IPS DF 4.7 (cell line): Measurements from ENCODE around the gene WNT7A.

Experiments
- DNase-seq: peaks from one replicate; pipeline ENCODE4 v3.0.0-alpha.2; 2013; ENCODE audit warnings: low spot score; ENCODE audit errors: extremely low read depth

WNT7A gene

DNA sequence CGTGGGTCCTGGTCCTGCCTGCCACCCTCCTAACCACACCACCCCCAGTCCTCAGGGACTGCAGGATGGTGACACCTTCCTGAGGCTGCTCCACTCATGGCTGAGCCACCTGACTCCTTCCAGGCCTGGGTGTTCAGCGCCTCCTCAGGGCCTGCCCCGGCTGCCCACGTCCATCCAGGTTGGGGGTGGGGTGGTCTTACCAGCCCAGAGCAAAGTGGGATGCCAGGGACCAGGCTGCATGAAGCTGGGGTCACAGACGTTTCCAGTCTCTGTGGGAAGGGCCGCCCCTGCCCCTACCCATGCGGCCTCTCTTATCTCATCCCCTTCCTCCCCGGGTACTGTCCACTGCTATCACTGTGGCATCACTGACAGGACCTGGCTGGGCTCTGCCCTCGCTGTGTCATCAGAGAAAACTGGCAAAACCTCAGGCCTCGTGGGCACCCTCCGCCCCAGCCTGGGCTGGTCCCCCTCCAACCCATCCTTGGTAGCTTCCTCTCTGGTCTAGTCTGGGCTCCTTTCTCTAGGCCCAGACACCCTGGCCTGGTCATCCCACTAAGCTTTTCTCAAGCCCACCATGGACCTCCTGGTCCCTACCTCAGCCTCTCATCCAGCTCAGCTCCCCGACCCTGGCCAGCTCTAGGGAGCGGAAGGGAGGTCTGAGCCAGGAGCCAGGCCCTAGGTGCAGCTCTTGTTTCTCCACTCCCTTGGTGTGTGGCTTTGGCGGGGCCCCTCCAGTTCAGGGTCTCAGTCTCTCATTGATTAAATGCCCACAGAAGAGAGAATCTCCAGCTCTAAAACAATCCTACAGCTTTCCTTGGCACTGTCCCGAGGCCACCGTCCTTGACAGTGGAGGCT is 32.9 kb downstream of the WNT7A start:
- no peak for DNase-seq

DNA sequence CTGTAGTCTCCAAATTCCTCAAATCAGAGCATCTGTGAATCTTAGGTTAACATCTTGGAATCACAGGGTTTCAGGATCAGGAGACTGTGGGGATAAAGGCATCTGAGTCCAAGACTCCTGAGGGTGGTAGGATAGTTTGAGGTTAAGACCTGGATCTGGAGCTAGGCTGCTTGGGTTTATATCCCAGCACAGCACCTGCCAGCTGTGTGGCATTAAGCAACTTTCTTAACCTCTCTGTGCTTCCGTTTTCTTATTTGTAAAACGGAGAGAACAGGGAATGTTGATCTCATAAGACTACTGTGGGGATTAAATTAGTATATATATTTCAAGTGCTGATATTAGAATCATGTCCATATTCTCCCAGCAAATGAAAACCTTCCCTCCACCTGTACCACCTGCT is 33.6 kb downstream of the WNT7A start:
- no peak for DNase-seq

DNA sequence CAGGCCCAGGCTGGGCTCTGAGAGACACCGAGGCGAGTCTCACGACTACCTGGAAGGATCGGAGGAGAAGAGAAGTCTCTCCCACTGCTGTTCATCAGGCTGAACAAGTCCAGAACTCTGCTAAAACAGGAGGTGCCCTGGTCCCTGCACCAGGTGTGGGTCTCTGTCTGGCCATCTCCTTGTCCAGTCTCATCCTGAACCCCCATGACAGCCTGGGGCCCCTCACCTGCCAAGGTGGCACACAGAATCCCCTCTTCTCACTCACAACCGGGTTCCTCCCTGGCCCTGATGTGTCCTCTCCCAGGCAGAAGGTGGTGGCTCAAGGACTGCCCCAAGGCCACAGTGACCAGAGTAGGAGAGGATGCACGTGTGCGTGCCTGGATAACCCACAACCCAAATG is 34.1 kb downstream of the WNT7A start:
- no peak for DNase-seq

DNA sequence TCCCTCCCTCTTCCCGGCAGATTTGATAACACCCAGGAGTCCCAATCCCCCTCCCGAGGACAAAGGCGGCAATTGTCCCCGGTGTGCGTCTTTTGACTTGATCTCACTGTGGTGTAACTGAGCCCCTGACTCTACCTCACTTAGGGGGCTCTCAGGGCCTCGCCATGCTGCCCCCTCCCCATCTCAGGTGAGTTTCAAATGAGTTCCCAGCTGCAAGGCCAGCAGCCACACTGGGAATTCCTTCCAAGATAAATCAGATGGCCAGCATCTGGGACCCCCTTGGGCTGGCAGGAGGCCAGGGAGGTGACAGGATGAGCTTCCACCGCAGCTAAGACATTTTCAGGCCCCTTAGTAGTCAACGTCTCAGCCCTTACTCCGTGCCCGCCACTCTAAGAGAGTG is 35.0 kb downstream of the WNT7A start:
- no peak for DNase-seq

DNA sequence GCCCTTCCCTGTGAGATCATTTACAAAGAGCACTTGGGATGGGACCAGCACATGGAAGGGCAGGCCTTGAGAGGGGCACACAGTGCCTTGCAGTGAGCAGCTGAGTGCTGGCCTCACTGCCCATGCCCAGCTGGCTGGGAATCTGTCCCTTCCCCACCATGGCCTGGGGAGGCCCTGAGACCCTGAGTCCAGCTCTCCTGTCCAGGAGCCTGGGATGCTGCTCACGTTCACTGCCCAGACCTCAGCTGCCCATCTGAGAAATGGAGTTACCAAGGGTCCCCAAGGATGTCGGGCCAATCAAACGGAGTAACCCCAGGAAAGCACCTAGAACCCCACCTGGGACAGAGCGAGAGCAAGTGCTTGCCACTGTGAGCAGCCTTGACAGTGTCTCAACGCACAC is 35.6 kb downstream of the WNT7A start:
- no peak for DNase-seq

DNA sequence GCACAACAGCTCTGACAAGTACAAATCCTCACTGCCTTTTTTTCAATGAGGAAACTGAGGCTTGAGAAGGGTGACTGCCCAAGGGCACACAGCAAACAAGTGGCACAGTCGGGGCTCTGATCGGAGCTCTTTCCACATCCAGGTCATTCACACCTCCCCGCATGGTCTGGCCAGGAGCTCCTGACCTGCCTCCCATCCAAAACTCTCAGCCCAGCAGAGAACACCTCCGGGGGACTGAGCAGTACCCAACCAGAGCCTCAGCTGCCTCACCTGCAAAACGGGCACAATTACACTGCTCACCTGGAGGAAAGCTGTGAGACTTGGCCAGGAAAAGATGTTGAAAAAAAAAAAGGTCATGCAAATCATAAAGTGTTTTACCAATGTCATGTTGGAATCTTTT is 36.5 kb downstream of the WNT7A start:
- no peak for DNase-seq

DNA sequence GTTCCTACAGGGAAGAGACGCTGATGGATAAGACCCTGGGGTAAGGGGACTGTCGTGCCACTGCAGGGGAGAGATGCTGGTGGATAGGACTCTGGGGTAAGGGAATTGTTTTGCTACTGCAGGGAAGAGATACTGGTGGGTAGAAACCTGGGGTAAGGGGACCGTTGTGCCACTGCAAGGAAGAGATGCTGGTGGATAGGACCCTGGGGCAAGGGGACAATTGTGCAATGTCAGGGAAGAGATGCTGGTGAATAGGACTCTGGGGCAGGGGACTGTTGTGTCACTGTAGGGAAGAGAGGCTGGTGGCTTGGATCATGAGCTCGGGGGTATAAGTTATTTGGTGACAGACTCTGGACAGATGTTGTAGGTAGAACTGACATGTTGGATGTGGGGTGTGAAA is 37.6 kb downstream of the WNT7A start:
- no peak for DNase-seq

DNA sequence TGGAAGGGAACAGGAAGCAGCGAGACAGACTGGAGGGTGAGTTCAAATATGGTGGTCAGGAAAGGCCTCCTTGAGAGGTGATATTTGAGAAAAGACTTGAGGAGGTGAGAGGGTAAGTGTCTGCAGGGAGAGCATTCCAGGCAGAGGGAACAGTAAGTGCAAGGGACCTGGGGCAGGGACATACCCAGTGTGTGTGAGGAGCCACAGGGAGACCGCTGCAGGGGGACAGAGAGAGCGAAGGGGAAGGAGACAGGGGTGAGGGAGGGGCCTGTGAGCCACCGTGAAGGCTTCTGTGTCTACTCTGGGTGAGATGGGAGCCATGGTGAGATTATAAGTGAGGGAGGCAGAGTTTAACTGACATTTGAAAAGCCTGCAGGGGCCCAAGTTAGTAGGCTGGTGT is 38.0 kb downstream of the WNT7A start:
- DNase-seq: no peak

DNA sequence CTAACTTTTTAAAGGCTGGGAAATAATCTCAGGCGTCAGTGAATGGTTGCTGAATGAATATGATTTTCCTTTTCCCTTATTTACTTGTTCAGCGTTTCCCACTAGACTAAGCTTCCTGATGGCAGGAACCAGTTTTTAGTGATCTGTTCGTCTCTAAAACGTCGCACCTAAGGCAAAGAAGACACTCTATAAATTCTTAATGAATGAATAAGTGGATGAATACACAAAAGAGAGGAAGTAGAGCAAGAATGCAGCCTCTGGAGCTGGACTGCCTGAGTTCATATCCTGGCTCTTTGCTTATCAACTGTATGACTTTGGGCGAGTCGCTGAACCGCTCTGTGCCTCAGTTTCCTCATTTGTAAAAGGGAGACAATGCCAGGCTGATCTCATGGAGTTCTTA is 38.7 kb downstream of the WNT7A start:
- no peak for DNase-seq

DNA sequence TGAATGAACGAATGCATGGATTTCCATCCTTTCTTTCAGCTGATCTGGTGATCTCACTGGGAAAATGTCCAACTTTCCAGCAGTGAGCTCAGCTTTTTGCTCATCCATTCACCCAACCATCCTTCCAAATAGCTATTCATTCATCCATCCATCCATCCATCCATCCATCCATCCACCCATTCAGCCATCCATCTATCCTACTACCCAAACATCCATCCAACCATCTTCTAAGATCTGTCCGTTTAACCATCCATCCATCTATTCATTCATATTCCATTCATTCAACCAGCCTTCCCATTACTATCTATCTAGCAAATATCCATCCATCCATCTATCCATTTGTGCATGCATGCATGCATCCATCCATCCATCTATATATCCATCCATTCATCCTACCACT is 39.4 kb downstream of the WNT7A start:
- no peak for DNase-seq

DNA sequence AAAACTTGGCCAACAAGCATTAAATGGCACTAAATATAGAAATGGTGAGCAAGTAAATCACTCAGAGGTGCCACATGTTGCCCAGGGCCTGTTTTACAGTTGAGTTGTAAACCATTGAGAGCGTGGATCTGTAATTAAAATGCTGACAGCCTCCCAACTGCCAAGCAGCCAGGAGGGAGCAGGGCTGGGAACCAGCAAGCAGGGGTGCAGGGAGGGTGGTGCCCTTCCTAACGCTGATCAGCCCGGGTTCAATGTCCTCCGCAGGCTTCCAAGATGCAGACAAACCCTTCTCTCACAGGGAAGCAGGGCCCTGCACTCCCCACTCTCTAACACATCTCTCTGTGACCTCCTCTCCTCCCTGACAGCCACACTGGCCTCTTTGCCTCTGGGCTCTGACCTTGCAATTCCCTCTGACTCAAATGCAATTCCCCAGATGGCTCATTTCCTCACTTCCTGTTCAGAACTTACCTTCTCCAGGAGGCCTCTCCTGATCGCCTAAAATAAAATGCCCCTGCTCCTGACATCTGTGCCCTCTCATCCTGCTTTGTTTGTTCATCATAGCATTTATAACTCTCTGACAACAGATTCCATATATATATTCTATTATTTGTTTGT is 40.0 kb downstream of the WNT7A start:
- DNase-seq: no peak

DNA sequence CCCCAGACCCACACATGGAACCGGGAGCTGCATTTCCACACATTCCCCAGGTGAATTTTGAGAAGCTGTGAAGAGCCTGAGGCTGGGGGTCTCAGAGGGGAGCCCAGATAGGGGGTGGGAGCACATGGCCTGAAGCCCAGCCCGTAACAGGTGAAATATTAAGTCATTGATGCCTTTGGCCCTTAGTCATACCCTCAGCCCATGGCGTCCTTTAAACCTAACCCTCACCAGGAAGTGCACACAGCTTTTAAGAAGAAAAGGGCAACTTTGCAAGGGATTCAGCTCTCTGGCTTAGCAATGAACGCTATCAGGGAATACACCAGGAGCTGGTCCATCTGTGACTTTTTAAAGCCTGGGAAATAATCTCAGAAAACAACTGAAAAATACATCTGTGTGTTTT is 40.6 kb downstream of the WNT7A start:
- no peak for DNase-seq

DNA sequence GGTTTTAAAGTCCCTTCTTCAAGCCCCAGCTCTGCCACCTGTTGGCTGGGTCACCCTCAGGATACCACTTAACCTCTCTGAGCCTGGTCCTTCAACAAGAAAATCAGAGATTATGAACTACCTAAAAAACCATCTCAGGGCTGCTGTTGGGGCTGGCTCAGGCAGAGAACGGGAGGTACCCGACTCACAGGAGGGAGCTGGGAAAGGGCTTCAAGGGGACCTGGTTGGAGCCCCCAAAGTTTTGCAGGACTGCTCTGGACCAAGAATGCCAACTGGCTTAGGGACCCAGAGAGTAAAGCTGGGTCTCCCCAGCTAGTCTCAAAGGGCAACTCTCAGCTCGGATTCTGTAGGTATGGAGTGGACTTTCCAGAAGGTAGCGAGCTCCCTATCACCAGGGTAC is 41.5 kb downstream of the WNT7A start:
- no peak for DNase-seq

DNA sequence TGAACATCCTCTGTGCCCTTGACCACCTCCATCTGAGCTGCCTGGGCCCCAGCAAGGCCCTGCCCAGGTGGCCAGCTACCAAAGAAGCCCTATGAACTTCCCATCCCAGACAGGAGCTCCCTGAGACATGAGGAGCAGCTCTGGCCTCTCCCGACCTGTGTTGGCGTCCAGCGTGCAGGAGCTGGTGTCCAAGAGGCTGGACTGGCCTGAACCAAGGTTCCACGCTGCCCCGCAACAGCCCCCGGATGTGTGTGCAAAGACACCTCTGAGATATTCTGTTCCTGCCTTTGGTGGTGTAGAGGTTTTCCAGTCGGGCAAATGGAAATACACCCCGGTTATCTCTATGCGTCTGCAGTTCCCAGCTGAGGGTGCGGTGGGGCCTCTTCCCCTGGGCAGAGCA is 42.1 kb downstream of the WNT7A start:
- no peak for DNase-seq

DNA sequence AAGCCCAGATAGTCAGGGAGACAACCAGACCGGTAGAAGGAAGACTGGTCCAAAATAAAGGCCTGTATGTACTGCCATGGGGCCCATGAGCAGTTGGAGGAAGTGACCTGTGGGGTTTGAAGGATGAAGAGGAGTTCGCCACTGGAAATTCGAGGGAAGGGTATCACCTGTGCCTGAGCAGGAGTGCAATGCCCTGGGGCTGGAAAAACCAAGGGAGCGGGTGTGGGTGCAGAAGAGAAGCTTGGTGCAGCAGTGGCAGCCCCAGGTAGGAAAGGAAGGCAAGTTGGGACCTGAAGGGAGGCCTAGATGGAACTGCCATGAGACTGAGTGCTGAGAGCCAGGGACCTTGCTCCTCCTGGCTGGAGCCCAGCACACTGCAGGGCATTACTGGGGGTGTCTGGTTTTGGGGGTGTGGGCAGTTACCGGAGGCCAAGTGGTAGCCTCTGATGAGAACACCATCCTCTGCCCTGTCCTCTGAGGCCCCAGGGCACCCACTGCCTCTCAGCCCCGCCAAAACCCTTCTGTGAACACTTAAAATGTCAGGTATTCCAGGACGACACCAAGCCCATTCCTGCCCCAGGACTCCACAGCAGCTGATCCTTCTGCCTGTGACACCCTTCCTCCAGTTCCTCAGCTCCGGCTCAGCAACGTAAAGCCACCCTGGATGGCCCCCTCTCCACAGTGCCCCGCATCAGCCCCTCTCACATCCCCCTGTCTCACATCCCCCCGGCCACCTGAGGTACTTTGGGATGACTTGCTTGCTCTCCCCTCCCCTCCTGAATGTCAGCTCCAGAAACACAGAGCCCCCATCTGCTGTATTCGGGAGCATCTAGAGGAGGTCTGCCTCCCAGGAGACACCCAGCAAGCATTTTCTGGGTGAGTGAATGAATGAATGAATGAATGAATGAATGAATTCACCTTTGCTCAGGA is 42.9 kb downstream of the WNT7A start:
- DNase-seq: no peak

DNA sequence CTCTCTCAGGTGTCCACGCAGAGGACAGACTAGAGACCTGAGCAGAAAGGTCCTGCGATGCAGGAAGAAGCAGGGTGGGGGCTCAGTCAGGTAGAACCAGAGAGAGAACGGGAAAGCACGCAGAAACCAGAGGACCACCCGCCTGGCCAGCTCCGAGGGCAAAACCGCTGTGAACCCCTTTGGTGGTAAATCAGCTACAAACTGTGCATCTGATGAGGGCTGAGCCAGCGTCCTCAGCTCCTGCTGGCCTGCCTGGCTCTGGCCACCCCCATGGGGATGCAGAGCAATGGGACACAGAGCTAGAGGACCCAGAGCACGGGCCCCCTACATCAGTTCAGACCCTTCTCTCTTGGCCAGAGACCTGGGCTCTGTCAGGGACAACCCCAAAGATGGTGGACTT is 44.6 kb downstream of the WNT7A start:
- no peak for DNase-seq

DNA sequence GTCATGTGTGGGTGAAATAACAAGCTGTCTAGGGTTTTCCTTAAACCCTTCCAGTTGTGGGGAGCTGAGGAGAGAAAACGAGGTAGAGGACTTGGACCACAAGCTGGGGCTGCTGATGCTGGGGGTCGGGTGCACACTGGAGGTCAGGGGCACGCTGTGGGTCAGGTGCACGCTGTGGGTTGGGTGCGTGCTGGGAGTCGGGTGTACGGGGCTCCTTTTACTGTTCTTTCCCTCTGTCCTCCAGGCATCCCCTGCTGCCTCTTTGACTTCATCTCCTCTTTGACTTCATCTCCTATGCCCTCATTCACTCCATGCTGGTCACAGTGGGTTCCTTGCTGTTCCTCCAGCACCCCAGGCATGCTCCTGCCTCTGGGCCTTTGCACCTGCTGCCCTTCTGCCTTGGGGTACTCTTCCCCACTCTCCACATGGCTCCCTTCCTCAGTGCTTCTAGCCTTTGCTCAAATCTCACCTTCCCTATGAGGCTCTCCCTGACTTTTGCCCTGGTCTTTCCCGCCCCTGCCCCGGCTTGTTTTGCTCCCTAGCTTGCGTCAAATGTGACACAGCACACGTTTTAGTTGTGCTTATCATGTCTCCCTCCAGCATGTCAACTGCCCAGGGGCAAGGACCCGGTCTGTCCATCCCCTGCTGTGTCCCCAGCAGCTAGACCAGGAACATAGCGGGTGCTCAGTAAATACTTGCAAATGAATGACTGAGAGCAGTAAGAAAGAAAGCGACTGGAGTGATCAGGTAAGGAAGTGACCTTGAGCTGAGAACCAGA is 45.4 kb downstream of the WNT7A start:
- no peak for DNase-seq

DNA sequence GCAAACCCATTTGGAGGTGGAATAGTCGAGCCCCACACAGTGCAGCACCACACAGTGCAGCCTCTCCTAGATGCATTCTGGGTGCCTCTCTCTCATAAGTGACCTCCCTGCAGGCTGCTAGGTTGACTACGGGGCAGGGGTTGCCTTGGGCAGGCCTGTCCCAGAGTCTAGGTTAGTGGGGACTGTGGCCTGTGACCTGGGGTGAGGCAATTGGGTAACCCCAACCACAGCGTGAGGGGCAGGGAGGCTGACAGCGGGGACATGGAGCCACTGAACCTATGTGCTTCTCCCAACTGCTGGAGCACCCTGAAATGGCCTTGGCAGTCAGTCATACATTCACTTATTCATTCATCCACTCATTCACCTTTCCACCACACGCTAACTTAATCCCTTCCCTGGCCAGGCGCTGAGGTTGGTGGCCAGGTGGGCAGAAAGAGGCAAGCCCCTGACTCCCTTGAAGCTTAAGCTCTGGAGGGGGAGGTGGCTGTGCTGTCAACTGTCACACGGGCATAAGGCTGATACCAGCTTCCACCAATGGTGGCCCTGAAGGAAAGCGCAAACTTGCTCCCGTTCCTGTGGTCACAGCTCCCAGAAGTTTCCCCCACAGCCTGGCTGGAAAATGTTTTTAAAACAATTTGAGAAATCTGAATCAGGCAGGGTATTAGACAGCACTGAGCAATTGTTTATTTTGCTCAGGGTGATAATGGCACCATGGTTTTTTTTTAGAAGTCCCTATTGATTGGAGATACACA is 46.2 kb downstream of the WNT7A start:
- no peak for DNase-seq

DNA sequence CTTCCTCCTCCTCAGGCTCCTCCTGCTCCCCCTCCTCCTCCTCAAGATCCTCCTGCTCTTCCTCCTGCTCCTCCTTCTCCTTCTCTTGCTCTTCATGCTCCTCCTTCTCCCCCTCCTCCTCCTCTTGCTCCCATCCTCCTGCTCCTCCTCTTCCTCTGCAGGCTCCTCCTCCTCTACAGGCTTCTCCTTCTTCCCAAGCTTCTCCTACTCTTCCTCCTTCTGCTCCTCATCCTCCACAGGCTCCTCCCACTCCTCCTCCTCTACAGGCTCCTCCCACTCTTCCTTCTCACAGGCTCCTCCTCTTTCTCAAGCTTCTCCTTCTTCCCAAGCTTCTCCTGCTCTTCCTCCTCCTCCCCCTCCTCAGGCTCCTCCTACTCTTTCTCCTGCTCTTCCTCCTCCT is 47.7 kb downstream of the WNT7A start:
- no peak for DNase-seq

DNA sequence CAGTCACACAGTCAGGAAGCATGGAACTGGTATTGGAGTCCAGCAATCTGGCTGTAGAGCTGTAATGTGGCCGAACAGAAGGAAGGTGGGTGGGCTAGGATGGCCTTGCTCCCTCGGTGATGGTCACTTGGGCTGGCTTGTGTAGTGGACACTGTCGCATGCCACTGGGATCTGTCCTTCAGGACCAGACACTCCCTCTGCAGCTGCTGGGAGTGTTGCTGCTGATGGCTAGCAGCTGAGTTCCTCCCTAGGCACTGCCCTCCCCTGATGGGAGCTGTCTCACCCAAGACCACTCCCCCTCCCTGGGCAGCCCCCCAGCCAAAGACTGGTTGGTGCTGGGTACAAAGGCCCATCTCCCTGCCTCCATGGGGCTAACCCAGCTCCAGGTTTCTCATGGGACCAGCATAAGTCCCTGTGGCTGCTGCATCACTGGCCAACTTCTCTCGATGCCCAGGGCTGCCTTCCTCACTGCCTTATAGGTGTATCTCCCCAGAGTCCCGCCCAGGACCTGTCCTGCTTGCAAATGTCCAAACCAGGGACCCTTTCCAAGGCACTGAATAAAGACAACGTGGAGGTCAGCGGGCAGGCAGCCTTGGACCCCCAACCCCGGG is 48.4 kb downstream of the WNT7A start:
- no peak for DNase-seq
